ENCODE data around the gene PARP4. TPM values are rescaled to one million over a fixed set of nuclear protein-coding genes. Genes with fewer than 3 reads are reported as not detected.

Gene PARP4
- total RNA-seq, 1 experiment from 2014 or later, result 25.9 TPM

DNA sequence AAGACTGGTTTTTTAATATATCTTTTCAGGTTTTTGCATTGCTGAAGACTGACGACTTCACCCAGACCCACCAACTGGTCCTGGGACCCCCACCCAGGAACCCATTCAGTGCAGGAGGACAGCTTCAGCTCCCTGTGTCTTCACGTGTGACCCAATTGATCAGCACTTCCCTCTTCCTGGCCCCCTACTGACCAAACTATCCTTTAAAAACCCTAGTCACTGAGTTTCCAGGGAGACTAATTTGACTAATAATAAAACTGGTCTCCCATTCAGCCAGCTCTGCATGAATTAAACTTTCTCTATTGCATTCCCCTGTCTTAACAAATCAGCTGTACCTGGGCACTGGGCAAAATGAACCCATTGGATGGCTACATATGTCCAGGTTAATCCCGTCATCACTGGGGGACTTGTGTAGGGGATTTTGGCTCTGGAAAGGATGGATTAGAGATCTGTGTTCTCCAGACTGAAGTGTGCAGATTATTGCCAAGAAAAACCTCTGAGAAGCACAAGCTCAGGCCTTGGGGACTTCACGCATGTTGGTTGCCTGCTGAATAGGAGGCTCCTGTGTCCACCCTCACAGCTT, 16.3 kb upstream of the PARP4 start:
- no peak overlapping the region for H3K18ac ChIP-seq (ENCODE audit: insufficient read length, low read depth, low read length)
- peaks cover 0 to 5% (median 0%) of the 10 kb centered on the region in 3 experiments; a peak in 1 of 7 replicates for H3K36me3 Mint-ChIP-seq (ENCODE audit: insufficient read depth in 1 of 3, low read depth in 3 of 3)
- peak overlapping the region; percentile 82 to 85 (median 83); a peak in 6 of 7 replicates for H3K27ac Mint-ChIP-seq
- H2AK5ac ChIP-seq (ENCODE audit: insufficient read length, low read length), result no peak overlapping the region
- no peak overlapping the region for H3K4ac ChIP-seq (ENCODE audit: low read depth, low read length)
- no CpG with 5 or more reads among the region's 4 CpGs for WGBS (ENCODE audit: extremely low coverage, insufficient read length, low lambda C conversion rate)
- TF ChIP-seq CTCF (conservative IDR thresholded peaks at IDR 0.05), result peak; percentile 37; the same call in 2 of the 3 replicates
- H4K91ac ChIP-seq (ENCODE audit: insufficient read length, low read depth, low read length), result no peak overlapping the region
- no peak overlapping the region for H2BK15ac ChIP-seq (ENCODE audit: low read depth, low read length)
- peak overlapping the region; percentile 51 for H3K27ac ChIP-seq (ENCODE audit: insufficient read length, low read depth, low read length)
- no peak overlapping the region for H3K14ac ChIP-seq (ENCODE audit: insufficient read depth, low read length)
- no peak overlapping the region for H3K23ac ChIP-seq (ENCODE audit: insufficient read length, low read depth, low read length)
- no peaks in the 10 kb centered on the region for H3K79me1 ChIP-seq (ENCODE audit: insufficient read depth, low read depth, low read length, poor library complexity, severe bottlenecking)
- H2BK20ac ChIP-seq (ENCODE audit: low read depth, low read length, poor library complexity, severe bottlenecking), result no peak overlapping the region
- peaks cover 12 to 22% of the 10 kb centered on the region in 2 experiments for H3K4me1 Mint-ChIP-seq
- peaks cover 0 to 2% of the 10 kb centered on the region in 2 experiments; a peak in 3 of 5 replicates for H3K9me3 Mint-ChIP-seq
- H3K23me2 ChIP-seq (ENCODE audit: insufficient read length, low read depth, low read length, poor library complexity, severe bottlenecking), result no peaks in the 10 kb centered on the region
- H4K8ac ChIP-seq (replicated peaks; ENCODE audit: insufficient read length, low read depth, low read length), result no peak overlapping the region
- no peak overlapping the region for H2AFZ ChIP-seq (ENCODE audit: low read length)
- no peak overlapping the region for H3K56ac ChIP-seq (ENCODE audit: insufficient read length, low read depth, low read length)
- H2BK120ac ChIP-seq (ENCODE audit: low read depth, low read length, poor library complexity, severe bottlenecking), result no peak overlapping the region
- H3K9me3 ChIP-seq (ENCODE audit: control insufficient read depth, low read depth, low read length), result no peaks in the 10 kb centered on the region
- no peak overlapping the region for H2BK5ac ChIP-seq (ENCODE audit: insufficient read length, low read length)
- peak overlapping the region; percentile 14 for H3K4me2 ChIP-seq (ENCODE audit: insufficient read depth, insufficient read length, low read length)
- no peak overlapping the region for H4K5ac ChIP-seq (ENCODE audit: insufficient read length, low read depth, low read length)
- no peak overlapping the region for H3K4me3 Mint-ChIP-seq
- peaks cover 8% of the 10 kb centered on the region; the same call in 1 of the 2 replicates for H3K4me1 ChIP-seq (ENCODE audit: insufficient read depth, low read length)
- no peak overlapping the region for H2BK12ac ChIP-seq (ENCODE audit: insufficient read length, low read depth, low read length)
- DNase-seq, result no peak
- H4K20me1 ChIP-seq (ENCODE audit: control insufficient read depth, insufficient read depth, insufficient read length), result no peaks in the 10 kb centered on the region
- no peaks in the 10 kb centered on the region for H3K27me3 ChIP-seq (ENCODE audit: insufficient read depth, low read length)
- H3K27me3 Mint-ChIP-seq (ENCODE audit: low read depth), result no peaks in the 10 kb centered on the region
- no peak overlapping the region for H3K9ac ChIP-seq (ENCODE audit: extremely low read depth, insufficient read length, low read length)
- H3K79me2 ChIP-seq (ENCODE audit: insufficient read depth, low read length), result no peaks in the 10 kb centered on the region
- H3T11ph ChIP-seq (ENCODE audit: low read length), result no peak overlapping the region

Measured in H9 (cell line).